ENCODE results near the gene ELAVL1. TPM values are rescaled to one million over a fixed set of nuclear protein-coding genes. Genes with fewer than 3 reads are reported as not detected.
A peak's percentile ranks its signal among the peaks of the same experiment; 100 is the strongest.

Gene ELAVL1
- total and polyA plus RNA-seq, 9 of the 15 experiments (the other 6 are each of a cell fraction or from before 2014, with no cell fraction given) = 4.3 to 172 (median 69.2) TPM

- TF ChIP-seq, protein P1, sequence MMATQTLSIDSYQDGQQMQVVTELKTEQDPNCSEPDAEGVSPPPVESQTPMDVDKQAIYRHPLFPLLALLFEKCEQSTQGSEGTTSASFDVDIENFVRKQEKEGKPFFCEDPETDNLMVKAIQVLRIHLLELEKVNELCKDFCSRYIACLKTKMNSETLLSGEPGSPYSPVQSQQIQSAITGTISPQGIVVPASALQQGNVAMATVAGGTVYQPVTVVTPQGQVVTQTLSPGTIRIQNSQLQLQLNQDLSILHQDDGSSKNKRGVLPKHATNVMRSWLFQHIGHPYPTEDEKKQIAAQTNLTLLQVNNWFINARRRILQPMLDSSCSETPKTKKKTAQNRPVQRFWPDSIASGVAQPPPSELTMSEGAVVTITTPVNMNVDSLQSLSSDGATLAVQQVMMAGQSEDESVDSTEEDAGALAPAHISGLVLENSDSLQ (IDR thresholded peaks at IDR 0.05) = peak; percentile 97
- no peak for TF ChIP-seq ATF2 (CRISPR knock-in tag; IDR thresholded peaks at IDR 0.05)
- 0 out of 2 replicates have a peak, but pooled peaks have one; percentile 40 for TF ChIP-seq HIVEP1 (CRISPR knock-in tag; IDR thresholded peaks at IDR 0.05)
- no peak for TF ChIP-seq RERE (CRISPR knock-in tag; IDR thresholded peaks at IDR 0.05; ENCODE audit: borderline replicate concordance)
- peak; percentile 96 for TF ChIP-seq KDM5B (IDR thresholded peaks at IDR 0.05; ENCODE audit: insufficient replicate concordance, low read depth, low read length)
- TF ChIP-seq HLTF (IDR thresholded peaks at IDR 0.05) = no peak
- no peak for TF ChIP-seq KDM1A (IDR thresholded peaks at IDR 0.05)
- peak; percentile 17; the same call in 1 of the 2 replicates for TF ChIP-seq DMBX1 (CRISPR knock-in tag; IDR thresholded peaks at IDR 0.05; ENCODE audit: borderline replicate concordance)
- TF ChIP-seq SREBF2 (CRISPR knock-in tag; IDR thresholded peaks at IDR 0.05) = no peak
- no peak for TF ChIP-seq ZNF184 (CRISPR knock-in tag; IDR thresholded peaks at IDR 0.05)
- peak; percentile 77 for TF ChIP-seq HCFC1 (IDR thresholded peaks at IDR 0.05; ENCODE audit: low read depth, low read length)
- peak; percentile 99 for TF ChIP-seq CEBPB (tag; IDR thresholded peaks at IDR 0.05)
- TF ChIP-seq PRDM10 (IDR thresholded peaks at IDR 0.05; ENCODE audit: partially characterized antibody) = no peak
- TF ChIP-seq SMAD1 (IDR thresholded peaks at IDR 0.05; ENCODE audit: low read depth, low read length, partially characterized antibody) = peak; percentile 27
- no peak for TF ChIP-seq HNRNPUL1 (IDR thresholded peaks at IDR 0.05; ENCODE audit: low read length)
- peak; percentile 96 for TF ChIP-seq SIN3B (IDR thresholded peaks at IDR 0.05; ENCODE audit: low read depth)
- TF ChIP-seq CHD1 (IDR thresholded peaks at IDR 0.05; ENCODE audit: low read length) = no peak
Measured at GRCh38 chr19:7943444-7944176, 61.8 kb downstream of the ELAVL1 start, which contains the start of gene TIMM44 (continued).
